PC-9 (cell line): ENCODE results near the gene SIGLEC8.
"Not testable (repeated sequence)": the region's sequence is repeated elsewhere in the genome, so short reads cannot be mapped to it uniquely, and the experiment has no call there.

Experiments
- CTCF ChIP-seq: fragments of 200-600 bp; sonication (generic); conservative IDR thresholded peaks from 2 replicates; pipeline ENCODE4 v1.6.1; 2017; ENCODE audit warnings: mixed run types, antibody characterized with exemption, mild to moderate bottlenecking, moderate library complexity
- EZH2 ChIP-seq: fragments of 200-600 bp; sonication (generic); IDR thresholded peaks from 2 replicates; pipeline ENCODE4 v1.8.0; 2017; ENCODE audit warnings: antibody characterized with exemption, low read depth

- not testable (repeated sequence) for TF ChIP-seq CTCF, EZH2
Observed at GRCh38 chr19:51447510-51447909, 10.7 kb downstream of the SIGLEC8 start.
